WTC11 (cell line): ENCODE data around the gene MCM7. TPM values are rescaled to one million over a fixed set of nuclear protein-coding genes. Genes with fewer than 3 reads are reported as not detected.

Experiments used
- CREM ChIP-seq: sonication (generic); formaldehyde crosslinking; IDR thresholded peaks from 2 replicates; pipeline ENCODE4 v1.8.1; 2022; ENCODE audit warnings: mild to moderate bottlenecking, missing genetic modification reagents, moderate library complexity
- ELF4 ChIP-seq: sonication (generic); formaldehyde crosslinking; IDR thresholded peaks from 2 replicates; pipeline ENCODE4 v1.8.1; 2022; ENCODE audit warnings: low read depth, mild to moderate bottlenecking, moderate library complexity, missing genetic modification reagents
- FOXJ3 ChIP-seq: sonication (generic); formaldehyde crosslinking; IDR thresholded peaks from 2 replicates; pipeline ENCODE4 v1.9.0; 2021; ENCODE audit warnings: missing genetic modification reagents, mild to moderate bottlenecking, borderline replicate concordance
- JUN ChIP-seq: sonication (generic); formaldehyde crosslinking; IDR thresholded peaks from 2 replicates; pipeline ENCODE4 v1.8.0; 2023; ENCODE audit warnings: mild to moderate bottlenecking, missing genetic modification reagents
- NFE2L1 ChIP-seq: sonication (generic); formaldehyde crosslinking; IDR thresholded peaks from 2 replicates; pipeline ENCODE4 v1.8.1; 2023; ENCODE audit warnings: missing genetic modification reagents
- NFYB ChIP-seq: sonication (generic); formaldehyde crosslinking; conservative IDR thresholded peaks from 2 replicates; pipeline ENCODE4 v1.8.0; 2022; ENCODE audit warnings: low read depth, missing genetic modification reagents
- NR3C1 ChIP-seq: sonication (generic); formaldehyde crosslinking; conservative IDR thresholded peaks from 2 replicates; pipeline ENCODE4 v1.8.1; 2023; ENCODE audit warnings: low read depth, mild to moderate bottlenecking, missing genetic modification reagents
- OVOL2 ChIP-seq: fragments of 250-450 bp; sonication (Bioruptor Pico); IDR thresholded peaks from 2 replicates; pipeline ENCODE4 v1.9.0; 2021; ENCODE audit warnings: mild to moderate bottlenecking, borderline replicate concordance
- PRRX2 ChIP-seq: fragments of 250-450 bp; sonication (Bioruptor Pico); IDR thresholded peaks from 2 replicates; pipeline ENCODE4 v1.8.0; 2021; ENCODE audit warnings: mild to moderate bottlenecking
- RORB ChIP-seq: fragments of 250-450 bp; sonication (Bioruptor Pico); IDR thresholded peaks from 2 replicates; pipeline ENCODE4 v1.9.0; 2021; ENCODE audit warnings: mild to moderate bottlenecking
- SMAD4 ChIP-seq: sonication (generic); formaldehyde crosslinking; IDR thresholded peaks from 2 replicates; pipeline ENCODE4 v1.8.0; 2022; ENCODE audit warnings: mild to moderate bottlenecking, missing genetic modification reagents
- SOX15 ChIP-seq: fragments of 250-450 bp; sonication (Bioruptor Pico); IDR thresholded peaks from 2 replicates; pipeline ENCODE4 v1.9.0; 2021; ENCODE audit warnings: mild to moderate bottlenecking
- SP1 ChIP-seq: sonication (generic); formaldehyde crosslinking; conservative IDR thresholded peaks from 2 replicates; pipeline ENCODE4 v1.8.1; 2022; ENCODE audit warnings: missing genetic modification reagents
- TCF7 ChIP-seq: sonication (generic); formaldehyde crosslinking; IDR thresholded peaks from 2 replicates; pipeline ENCODE4 v1.8.0; 2022; ENCODE audit warnings: mild to moderate bottlenecking, low read depth, missing genetic modification reagents, moderate library complexity
- TP53 ChIP-seq: sonication (generic); formaldehyde crosslinking; IDR thresholded peaks from 2 replicates; pipeline ENCODE4 v1.8.1; 2023; ENCODE audit warnings: mild to moderate bottlenecking, missing genetic modification reagents
- ZNF138 ChIP-seq: sonication (generic); formaldehyde crosslinking; conservative IDR thresholded peaks from 2 replicates; pipeline ENCODE4 v1.8.1; 2022; ENCODE audit warnings: mild to moderate bottlenecking, moderate library complexity, missing genetic modification reagents
- ZNF219 ChIP-seq: sonication (generic); formaldehyde crosslinking; IDR thresholded peaks from 2 replicates; pipeline ENCODE4 v1.8.0; 2023; ENCODE audit warnings: missing genetic modification reagents, mild to moderate bottlenecking, borderline replicate concordance
- ZNF423 ChIP-seq: fragments of 250-450 bp; sonication (Bioruptor Pico); IDR thresholded peaks from 2 replicates; pipeline ENCODE4 v2.1.2; 2022; ENCODE audit warnings: mild to moderate bottlenecking, moderate library complexity
- ZNF671 ChIP-seq: fragments of 250-450 bp; sonication (Bioruptor Pico); IDR thresholded peaks from 2 replicates; pipeline ENCODE4 v1.8.0; 2021; ENCODE audit warnings: mild to moderate bottlenecking
- total RNA-seq: library from RNA; stranded (reverse); gene quantifications from 3 replicates; pipeline ENCODE4 v1.2.3, GENCODE V29; 2021
- TF ChIP-seq, protein P1 (sequence below): sonication (generic); formaldehyde crosslinking; conservative IDR thresholded peaks from 2 replicates; pipeline ENCODE4 v1.8.1; 2022; ENCODE audit warnings: mild to moderate bottlenecking, missing genetic modification reagents
- TF ChIP-seq, protein P2 (sequence below): sonication (generic); formaldehyde crosslinking; IDR thresholded peaks from 2 replicates; pipeline ENCODE4 v1.8.0; 2023; ENCODE audit warnings: missing genetic modification reagents
- TF ChIP-seq, protein P3 (sequence below): fragments of 250-450 bp; sonication (Bioruptor Pico); IDR thresholded peaks from 2 replicates; pipeline ENCODE4 v2.1.2; 2022; ENCODE audit warnings: mild to moderate bottlenecking, moderate library complexity
- TF ChIP-seq, protein P4 (sequence below): fragments of 250-450 bp; sonication (Bioruptor Pico); IDR thresholded peaks from 2 replicates; pipeline ENCODE4 v1.9.0; 2021; ENCODE audit warnings: mild to moderate bottlenecking, borderline replicate concordance
- TF ChIP-seq, protein P5 (sequence below): sonication (generic); formaldehyde crosslinking; IDR thresholded peaks from 2 replicates; pipeline ENCODE4 v1.8.0; 2022; ENCODE audit warnings: mild to moderate bottlenecking, missing genetic modification reagents
- TF ChIP-seq, protein P6 (sequence below): fragments of 250-450 bp; sonication (Bioruptor Pico); IDR thresholded peaks from 2 replicates; pipeline ENCODE4 v1.9.0; 2021; ENCODE audit warnings: moderate library complexity, mild to moderate bottlenecking, inconsistent platforms, borderline replicate concordance
- TF ChIP-seq, protein P7 (sequence below): sonication (generic); formaldehyde crosslinking; conservative IDR thresholded peaks from 2 replicates; pipeline ENCODE4 v1.8.1; 2023; ENCODE audit warnings: mild to moderate bottlenecking, low read depth, missing genetic modification reagents, moderate library complexity
- TF ChIP-seq, protein P8 (sequence below): fragments of 200-600 bp; IDR thresholded peaks from 2 replicates; pipeline ENCODE4 v1.8.0; 2022; ENCODE audit warnings: antibody characterized with exemption

The MCM7 gene
- total RNA-seq, 1 experiment from 2014 or later: 351 TPM

DNA sequence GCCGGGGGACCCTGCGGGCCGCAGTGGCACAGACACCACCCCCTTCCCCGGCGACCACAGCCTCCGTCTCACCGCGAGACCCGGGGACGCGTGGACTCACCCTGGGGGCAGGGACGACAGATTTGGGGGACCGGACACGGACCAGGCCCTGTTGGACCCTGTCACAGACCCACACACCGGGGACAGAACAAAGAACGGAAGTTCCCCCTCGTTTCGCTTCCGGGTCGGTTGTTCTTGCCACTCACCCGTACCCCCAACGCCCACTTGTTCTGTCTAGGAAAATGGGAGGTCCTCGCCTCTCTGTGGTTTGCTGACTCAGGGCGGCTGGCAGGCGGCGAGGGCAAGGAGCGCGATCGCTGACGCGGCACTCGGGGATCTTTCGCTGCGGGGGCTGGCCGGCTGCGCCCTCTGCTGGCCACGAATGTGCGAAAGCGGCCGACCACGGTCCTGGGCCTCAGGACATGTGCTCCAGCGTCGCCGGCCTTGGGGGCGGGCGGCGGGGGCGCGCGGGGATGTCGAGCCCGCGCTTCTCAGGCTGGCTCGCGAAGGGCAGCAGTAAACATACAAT, 19.6 kb downstream of the MCM7 start, which contains the start of gene ZNF3 (continued):
- TF ChIP-seq OVOL2 (CRISPR knock-in tag) (no peak), CREM (CRISPR knock-in tag) (peak; percentile 75), PRRX2 (CRISPR knock-in tag) (no peak), SMAD4 (no peak), ZNF423 (CRISPR knock-in tag) (no peak), TP53 (CRISPR knock-in tag) (no peak), NFE2L1 (peak; percentile 91), ELF4 (no peak), NFYB (CRISPR knock-in tag) (no peak), FOXJ3 (no peak), ZNF219 (no peak), ZNF671 (no peak), SOX15 (CRISPR knock-in tag) (no peak), JUN (CRISPR knock-in tag) (0 out of 2 replicates have a peak, but pooled peaks have one; percentile 39), NR3C1 (no peak), RORB (CRISPR knock-in tag) (no peak), ZNF138 (CRISPR knock-in tag) (no peak), SP1 (peak; percentile 95), TCF7 (CRISPR knock-in tag) (no peak)
- TF ChIP-seq, protein P1, sequence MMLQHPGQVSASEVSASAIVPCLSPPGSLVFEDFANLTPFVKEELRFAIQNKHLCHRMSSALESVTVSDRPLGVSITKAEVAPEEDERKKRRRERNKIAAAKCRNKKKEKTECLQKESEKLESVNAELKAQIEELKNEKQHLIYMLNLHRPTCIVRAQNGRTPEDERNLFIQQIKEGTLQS (CRISPR knock-in tag): no peak
- TF ChIP-seq, protein P2, sequence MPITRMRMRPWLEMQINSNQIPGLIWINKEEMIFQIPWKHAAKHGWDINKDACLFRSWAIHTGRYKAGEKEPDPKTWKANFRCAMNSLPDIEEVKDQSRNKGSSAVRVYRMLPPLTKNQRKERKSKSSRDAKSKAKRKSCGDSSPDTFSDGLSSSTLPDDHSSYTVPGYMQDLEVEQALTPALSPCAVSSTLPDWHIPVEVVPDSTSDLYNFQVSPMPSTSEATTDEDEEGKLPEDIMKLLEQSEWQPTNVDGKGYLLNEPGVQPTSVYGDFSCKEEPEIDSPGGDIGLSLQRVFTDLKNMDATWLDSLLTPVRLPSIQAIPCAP (CRISPR knock-in tag): 0 out of 2 replicates have a peak, but pooled peaks have one; percentile 38
- TF ChIP-seq, protein P3, sequence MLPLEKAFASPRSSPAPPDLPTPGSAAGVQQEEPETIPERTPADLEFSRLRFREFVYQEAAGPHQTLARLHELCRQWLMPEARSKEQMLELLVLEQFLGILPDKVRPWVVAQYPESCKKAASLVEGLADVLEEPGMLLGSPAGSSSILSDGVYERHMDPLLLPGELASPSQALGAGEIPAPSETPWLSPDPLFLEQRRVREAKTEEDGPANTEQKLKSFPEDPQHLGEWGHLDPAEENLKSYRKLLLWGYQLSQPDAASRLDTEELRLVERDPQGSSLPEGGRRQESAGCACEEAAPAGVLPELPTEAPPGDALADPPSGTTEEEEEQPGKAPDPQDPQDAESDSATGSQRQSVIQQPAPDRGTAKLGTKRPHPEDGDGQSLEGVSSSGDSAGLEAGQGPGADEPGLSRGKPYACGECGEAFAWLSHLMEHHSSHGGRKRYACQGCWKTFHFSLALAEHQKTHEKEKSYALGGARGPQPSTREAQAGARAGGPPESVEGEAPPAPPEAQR (CRISPR knock-in tag): no peak
- TF ChIP-seq, protein P4, sequence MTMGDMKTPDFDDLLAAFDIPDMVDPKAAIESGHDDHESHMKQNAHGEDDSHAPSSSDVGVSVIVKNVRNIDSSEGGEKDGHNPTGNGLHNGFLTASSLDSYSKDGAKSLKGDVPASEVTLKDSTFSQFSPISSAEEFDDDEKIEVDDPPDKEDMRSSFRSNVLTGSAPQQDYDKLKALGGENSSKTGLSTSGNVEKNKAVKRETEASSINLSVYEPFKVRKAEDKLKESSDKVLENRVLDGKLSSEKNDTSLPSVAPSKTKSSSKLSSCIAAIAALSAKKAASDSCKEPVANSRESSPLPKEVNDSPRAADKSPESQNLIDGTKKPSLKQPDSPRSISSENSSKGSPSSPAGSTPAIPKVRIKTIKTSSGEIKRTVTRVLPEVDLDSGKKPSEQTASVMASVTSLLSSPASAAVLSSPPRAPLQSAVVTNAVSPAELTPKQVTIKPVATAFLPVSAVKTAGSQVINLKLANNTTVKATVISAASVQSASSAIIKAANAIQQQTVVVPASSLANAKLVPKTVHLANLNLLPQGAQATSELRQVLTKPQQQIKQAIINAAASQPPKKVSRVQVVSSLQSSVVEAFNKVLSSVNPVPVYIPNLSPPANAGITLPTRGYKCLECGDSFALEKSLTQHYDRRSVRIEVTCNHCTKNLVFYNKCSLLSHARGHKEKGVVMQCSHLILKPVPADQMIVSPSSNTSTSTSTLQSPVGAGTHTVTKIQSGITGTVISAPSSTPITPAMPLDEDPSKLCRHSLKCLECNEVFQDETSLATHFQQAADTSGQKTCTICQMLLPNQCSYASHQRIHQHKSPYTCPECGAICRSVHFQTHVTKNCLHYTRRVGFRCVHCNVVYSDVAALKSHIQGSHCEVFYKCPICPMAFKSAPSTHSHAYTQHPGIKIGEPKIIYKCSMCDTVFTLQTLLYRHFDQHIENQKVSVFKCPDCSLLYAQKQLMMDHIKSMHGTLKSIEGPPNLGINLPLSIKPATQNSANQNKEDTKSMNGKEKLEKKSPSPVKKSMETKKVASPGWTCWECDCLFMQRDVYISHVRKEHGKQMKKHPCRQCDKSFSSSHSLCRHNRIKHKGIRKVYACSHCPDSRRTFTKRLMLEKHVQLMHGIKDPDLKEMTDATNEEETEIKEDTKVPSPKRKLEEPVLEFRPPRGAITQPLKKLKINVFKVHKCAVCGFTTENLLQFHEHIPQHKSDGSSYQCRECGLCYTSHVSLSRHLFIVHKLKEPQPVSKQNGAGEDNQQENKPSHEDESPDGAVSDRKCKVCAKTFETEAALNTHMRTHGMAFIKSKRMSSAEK: no peak
- TF ChIP-seq, protein P5, sequence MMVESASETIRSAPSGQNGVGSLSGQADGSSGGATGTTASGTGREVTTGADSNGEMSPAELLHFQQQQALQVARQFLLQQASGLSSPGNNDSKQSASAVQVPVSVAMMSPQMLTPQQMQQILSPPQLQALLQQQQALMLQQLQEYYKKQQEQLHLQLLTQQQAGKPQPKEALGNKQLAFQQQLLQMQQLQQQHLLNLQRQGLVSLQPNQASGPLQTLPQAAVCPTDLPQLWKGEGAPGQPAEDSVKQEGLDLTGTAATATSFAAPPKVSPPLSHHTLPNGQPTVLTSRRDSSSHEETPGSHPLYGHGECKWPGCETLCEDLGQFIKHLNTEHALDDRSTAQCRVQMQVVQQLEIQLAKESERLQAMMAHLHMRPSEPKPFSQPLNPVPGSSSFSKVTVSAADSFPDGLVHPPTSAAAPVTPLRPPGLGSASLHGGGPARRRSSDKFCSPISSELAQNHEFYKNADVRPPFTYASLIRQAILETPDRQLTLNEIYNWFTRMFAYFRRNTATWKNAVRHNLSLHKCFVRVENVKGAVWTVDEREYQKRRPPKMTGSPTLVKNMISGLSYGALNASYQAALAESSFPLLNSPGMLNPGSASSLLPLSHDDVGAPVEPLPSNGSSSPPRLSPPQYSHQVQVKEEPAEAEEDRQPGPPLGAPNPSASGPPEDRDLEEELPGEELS (CRISPR knock-in tag): 0 out of 2 replicates have a peak, but pooled peaks have one; percentile 34
- TF ChIP-seq, protein P6, sequence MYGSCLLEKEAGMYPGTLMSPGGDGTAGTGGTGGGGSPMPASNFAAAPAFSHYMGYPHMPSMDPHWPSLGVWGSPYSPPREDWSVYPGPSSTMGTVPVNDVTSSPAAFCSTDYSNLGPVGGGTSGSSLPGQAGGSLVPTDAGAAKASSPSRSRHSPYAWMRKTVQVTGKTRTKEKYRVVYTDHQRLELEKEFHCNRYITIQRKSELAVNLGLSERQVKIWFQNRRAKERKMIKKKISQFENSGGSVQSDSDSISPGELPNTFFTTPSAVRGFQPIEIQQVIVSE (CRISPR knock-in tag): no peak
- TF ChIP-seq, protein P7, sequence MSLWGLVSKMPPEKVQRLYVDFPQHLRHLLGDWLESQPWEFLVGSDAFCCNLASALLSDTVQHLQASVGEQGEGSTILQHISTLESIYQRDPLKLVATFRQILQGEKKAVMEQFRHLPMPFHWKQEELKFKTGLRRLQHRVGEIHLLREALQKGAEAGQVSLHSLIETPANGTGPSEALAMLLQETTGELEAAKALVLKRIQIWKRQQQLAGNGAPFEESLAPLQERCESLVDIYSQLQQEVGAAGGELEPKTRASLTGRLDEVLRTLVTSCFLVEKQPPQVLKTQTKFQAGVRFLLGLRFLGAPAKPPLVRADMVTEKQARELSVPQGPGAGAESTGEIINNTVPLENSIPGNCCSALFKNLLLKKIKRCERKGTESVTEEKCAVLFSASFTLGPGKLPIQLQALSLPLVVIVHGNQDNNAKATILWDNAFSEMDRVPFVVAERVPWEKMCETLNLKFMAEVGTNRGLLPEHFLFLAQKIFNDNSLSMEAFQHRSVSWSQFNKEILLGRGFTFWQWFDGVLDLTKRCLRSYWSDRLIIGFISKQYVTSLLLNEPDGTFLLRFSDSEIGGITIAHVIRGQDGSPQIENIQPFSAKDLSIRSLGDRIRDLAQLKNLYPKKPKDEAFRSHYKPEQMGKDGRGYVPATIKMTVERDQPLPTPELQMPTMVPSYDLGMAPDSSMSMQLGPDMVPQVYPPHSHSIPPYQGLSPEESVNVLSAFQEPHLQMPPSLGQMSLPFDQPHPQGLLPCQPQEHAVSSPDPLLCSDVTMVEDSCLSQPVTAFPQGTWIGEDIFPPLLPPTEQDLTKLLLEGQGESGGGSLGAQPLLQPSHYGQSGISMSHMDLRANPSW (CRISPR knock-in tag): no peak
- TF ChIP-seq, protein P8, sequence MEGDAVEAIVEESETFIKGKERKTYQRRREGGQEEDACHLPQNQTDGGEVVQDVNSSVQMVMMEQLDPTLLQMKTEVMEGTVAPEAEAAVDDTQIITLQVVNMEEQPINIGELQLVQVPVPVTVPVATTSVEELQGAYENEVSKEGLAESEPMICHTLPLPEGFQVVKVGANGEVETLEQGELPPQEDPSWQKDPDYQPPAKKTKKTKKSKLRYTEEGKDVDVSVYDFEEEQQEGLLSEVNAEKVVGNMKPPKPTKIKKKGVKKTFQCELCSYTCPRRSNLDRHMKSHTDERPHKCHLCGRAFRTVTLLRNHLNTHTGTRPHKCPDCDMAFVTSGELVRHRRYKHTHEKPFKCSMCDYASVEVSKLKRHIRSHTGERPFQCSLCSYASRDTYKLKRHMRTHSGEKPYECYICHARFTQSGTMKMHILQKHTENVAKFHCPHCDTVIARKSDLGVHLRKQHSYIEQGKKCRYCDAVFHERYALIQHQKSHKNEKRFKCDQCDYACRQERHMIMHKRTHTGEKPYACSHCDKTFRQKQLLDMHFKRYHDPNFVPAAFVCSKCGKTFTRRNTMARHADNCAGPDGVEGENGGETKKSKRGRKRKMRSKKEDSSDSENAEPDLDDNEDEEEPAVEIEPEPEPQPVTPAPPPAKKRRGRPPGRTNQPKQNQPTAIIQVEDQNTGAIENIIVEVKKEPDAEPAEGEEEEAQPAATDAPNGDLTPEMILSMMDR: peak; percentile 86
